HepG2 (cell line): Measurements from ENCODE around the gene OSR1. TPM values are rescaled to one million over a fixed set of nuclear protein-coding genes. Genes with fewer than 3 reads are reported as not detected.

Experiments used
- ATAC-seq: fragments of 200-7000 bp; cut with Tn5 transposase; 3 replicates; pipeline ENCODE4 v1.9.1; 2020; ENCODE audit warnings: mild to moderate bottlenecking, moderate library complexity
- BruUV-seq: library from RNA; stranded (reverse); fragments of 400-500 nt; replicated peaks from 2 replicates; lab custom pipeline; 2021; lab: Mats Ljungman, UMichigan
- CTCF ChIA-PET: fragments of 300-600 bp; formaldehyde crosslinking; extraction: SDS; loops from one replicate; lab custom pipeline; 2021; ENCODE audit warnings: low total read pairs, inconsistent platforms, low intra/inter-chr PET ratio; lab: Yijun Ruan, JAX
- POLR2A ChIA-PET: fragments of 350-600 bp; sonication (Branson Sonifier 250); formaldehyde crosslinking; loops from one replicate; lab custom pipeline; 2020; ENCODE audit warnings: antibody characterized with exemption, inconsistent platforms; lab: Yijun Ruan, JAX
- DNase-seq: peaks from one replicate; pipeline ENCODE4 v3.0.0-alpha.2; 2015; ENCODE audit warnings: low spot score
- FAIRE-seq: peaks from 3 replicates; lab custom pipeline; 2011; peaks lifted over from hg19 to GRCh38; lab: Jason Lieb, UNC
- H2AFZ ChIP-seq: one replicate; pipeline ENCODE4 v1.6.1; 2011; ENCODE audit warnings: low read length, inconsistent platforms
- H3K27ac ChIP-seq: fragments of 300-600 bp; 3 replicates; pipeline ENCODE4 v1.8.0; 2011; ENCODE audit warnings: mixed run types, mild to moderate bottlenecking, mixed read lengths, low read length, inconsistent platforms; ENCODE audit not compliant: insufficient read depth; ENCODE audit errors: extremely low read length
- H3K27me3 ChIP-seq, 2 experiments: fragments of 200-600 bp in 1 of 2; 2 replicates in 1 of 2; 3 replicates in 1 of 2; pipeline versions ENCODE4 v1.6.0 to v1.8.0; 2011; ENCODE audit warnings: low read length in 2 of 2, mild to moderate bottlenecking in 2 of 2, moderate library complexity in 2 of 2, inconsistent platforms in 1 of 2; ENCODE audit not compliant: insufficient read depth in 2 of 2, control insufficient read depth in 1 of 2
- H3K36me3 ChIP-seq, 2 experiments: fragments of 200-600 bp in 1 of 2; replicated peaks in 1 of 2; 2 replicates in 1 of 2; 3 replicates in 1 of 2; pipeline versions ENCODE4 v1.5.1 to v1.8.0; 2011; ENCODE audit warnings: low read length in 2 of 2, inconsistent platforms in 1 of 2; ENCODE audit not compliant: insufficient read depth in 2 of 2, control insufficient read depth in 1 of 2
- H3K4me1 ChIP-seq: 2 replicates; pipeline ENCODE4 v1.5.1; 2012; ENCODE audit warnings: low read length, inconsistent platforms; ENCODE audit not compliant: insufficient read depth
- H3K4me2 ChIP-seq: 2 replicates; pipeline ENCODE4 v1.6.0; 2011; ENCODE audit warnings: low read depth, low read length, inconsistent platforms
- H3K4me3 ChIP-seq, 3 experiments: fragments of 200-600 bp in 1 of 3; sonication (generic), shearing (Covaris generic) in 1 of 3; replicated peaks in 1 of 3; 2 replicates each; pipeline ENCODE4 v1.5.1; 2011 to 2016; ENCODE audit warnings: low read length in 3 of 3, inconsistent platforms in 2 of 3, low read depth in 2 of 3, mild to moderate bottlenecking in 2 of 3, control low read depth in 1 of 3, mixed read lengths in 1 of 3; ENCODE audit not compliant: insufficient read depth in 1 of 3
- H3K79me2 ChIP-seq: one replicate; pipeline ENCODE4 v1.6.1; 2011; ENCODE audit warnings: low read length, inconsistent platforms; ENCODE audit not compliant: insufficient read depth
- H3K9ac ChIP-seq: 2 replicates; pipeline ENCODE4 v1.6.0; 2011; ENCODE audit warnings: mild to moderate bottlenecking, low read depth, low read length, inconsistent platforms; ENCODE audit not compliant: insufficient read depth
- H3K9me3 ChIP-seq: 2 replicates; pipeline ENCODE4 v1.5.1; 2012; ENCODE audit warnings: mild to moderate bottlenecking, low read length
- H4K20me1 ChIP-seq: 2 replicates; pipeline ENCODE4 v1.6.0; 2011; ENCODE audit warnings: inconsistent platforms, mild to moderate bottlenecking, low read length, moderate library complexity; ENCODE audit not compliant: insufficient read depth
- AGO1 ChIP-seq: fragments of 200-400 bp; formaldehyde crosslinking; IDR thresholded peaks from 2 replicates; pipeline ENCODE4 v1.6.1; 2017; ENCODE audit warnings: mild to moderate bottlenecking, low read depth, low read length, moderate library complexity; ENCODE audit not compliant: poor library complexity, severe bottlenecking
- CBFB ChIP-seq: sonication (generic); formaldehyde crosslinking; IDR thresholded peaks from 2 replicates; pipeline ENCODE4 v1.4.0; 2020; ENCODE audit warnings: missing genetic modification reagents
- DDIT3 ChIP-seq: sonication (generic); formaldehyde crosslinking; IDR thresholded peaks from 2 replicates; pipeline ENCODE4 v1.4.0; 2020; ENCODE audit warnings: mild to moderate bottlenecking, missing genetic modification reagents
- FOXA1 ChIP-seq, 2 experiments: fragments of 450-650 bp in 1 of 2; sonication (generic) in 1 of 2; formaldehyde crosslinking in 1 of 2; IDR thresholded peaks; 2 replicates each; pipeline versions ENCODE4 v1.4.0 to v1.6.1; 2016 to 2020; ENCODE audit warnings: missing genetic modification reagents in 1 of 2
- FOXK1 ChIP-seq: sonication (generic); formaldehyde crosslinking; IDR thresholded peaks from 2 replicates; pipeline ENCODE4 v1.4.0; 2020; ENCODE audit warnings: low read depth, missing genetic modification reagents, borderline replicate concordance
- MTF1 ChIP-seq: sonication (generic); formaldehyde crosslinking; IDR thresholded peaks from 2 replicates; pipeline ENCODE4 v1.5.0; 2020; ENCODE audit warnings: missing genetic modification reagents
- MXD1 ChIP-seq: sonication (generic); formaldehyde crosslinking; IDR thresholded peaks from 2 replicates; pipeline ENCODE4 v1.4.0; 2020; ENCODE audit warnings: mild to moderate bottlenecking, missing genetic modification reagents
- NFRKB ChIP-seq: fragments of 450-650 bp; IDR thresholded peaks from 2 replicates; pipeline ENCODE4 v1.6.1; 2017
- SALL1 ChIP-seq: sonication (generic); formaldehyde crosslinking; IDR thresholded peaks from 2 replicates; pipeline ENCODE4 v1.8.0; 2022; ENCODE audit warnings: mild to moderate bottlenecking, missing genetic modification reagents
- TEAD2 ChIP-seq: sonication (generic); formaldehyde crosslinking; IDR thresholded peaks from 2 replicates; pipeline ENCODE4 v1.9.0; 2021; ENCODE audit warnings: missing genetic modification reagents
- TP53 ChIP-seq: sonication (generic); formaldehyde crosslinking; conservative IDR thresholded peaks from 2 replicates; pipeline ENCODE4 v1.4.0; 2020; ENCODE audit warnings: missing genetic modification reagents
- ZBTB7A ChIP-seq: sonication (generic); formaldehyde crosslinking; IDR thresholded peaks from 2 replicates; pipeline ENCODE4 v1.8.0; 2022; ENCODE audit warnings: mild to moderate bottlenecking, missing genetic modification reagents
- ZNF292 ChIP-seq: sonication (generic); formaldehyde crosslinking; IDR thresholded peaks from 2 replicates; pipeline ENCODE4 v1.8.1; 2022; ENCODE audit warnings: mild to moderate bottlenecking, low read depth, missing genetic modification reagents, borderline replicate concordance
- ZNF333 ChIP-seq: sonication (generic); formaldehyde crosslinking; IDR thresholded peaks from 2 replicates; pipeline ENCODE4 v1.4.0; 2020; ENCODE audit warnings: mild to moderate bottlenecking, missing genetic modification reagents, borderline replicate concordance
- ZNF546 ChIP-seq: sonication (generic); formaldehyde crosslinking; conservative IDR thresholded peaks from 2 replicates; pipeline ENCODE4 v1.8.1; 2023; ENCODE audit warnings: mild to moderate bottlenecking, missing genetic modification reagents
- WGBS: methylation state at CpG from one replicate; pipeline ENCODE4 v1.1.6; 2017; ENCODE audit warnings: low lambda C conversion rate; 5-methylcytosine and 5-hydroxymethylcytosine counted together
- in situ Hi-C: cut with HindIII; loops from 2 replicates; pipeline ENCODE4 v1.10.0; 2017; ENCODE audit warnings: low pct_unique_long_range_greater_than_20kb; ENCODE audit not compliant: extremely low pct_ligation_motif_present
- intact Hi-C: fragments of 100-400 bp; cut with micrococcal nuclease; formaldehyde crosslinking; loops from one replicate; pipeline ENCODE4 v1.10.0; 2022; ENCODE audit not compliant: unreplicated experiment
- polyA plus RNA-seq, 8 experiments: library from polyadenylated mRNA; depleted of rRNA in 3 of 8; stranded (reverse) in 7 of 8; unstranded in 1 of 8; fragments of >200 nt; fragmentation: Illumina TruSeq in 4 of 8; extraction: Trizol in 4 of 8; gene quantifications; 2 replicates each; pipeline versions ENCODE4 v1.2.1 to v1.2.3, GENCODE V29; 2011 to 2016; ENCODE audit warnings: low read depth in 4 of 8, missing spikeins in 1 of 8, mixed read lengths in 1 of 8; ENCODE audit not compliant: insufficient read depth in 1 of 8
- total RNA-seq, 5 experiments: library from RNA; depleted of rRNA; stranded (reverse); fragments of >200 nt; fragmentation: Illumina TruSeq; extraction: Trizol; gene quantifications; 2 replicates each; pipeline ENCODE4 v1.2.3, GENCODE V29; 2016; ENCODE audit warnings: low read depth in 1 of 5

OSR1 gene
- total and polyA plus RNA-seq, 2 of the 13 experiments (the other 11 are each of a cell fraction or from before 2014, with no cell fraction given): 0.63 to 1.1 TPM

GRCh38 chr2:19348692-19349091 is 9.7 kb downstream of the OSR1 start:
- Histone ChIP-seq H3K9me3 (no peaks in the 10 kb centered on the region), H3K4me3 (peak overlapping the region; percentile 80 to 93 (median 86); a peak in 4 of 6 replicates), H3K27ac (no peak overlapping the region), H3K79me2 (peaks cover 12% of the 10 kb centered on the region), H3K9ac (peak overlapping the region; percentile 91), H3K4me2 (peak overlapping the region; percentile 87), H2AFZ (no peak overlapping the region), H4K20me1 (no peaks in the 10 kb centered on the region), H3K4me1 (peaks cover 27% of the 10 kb centered on the region), H3K36me3 (no peaks in the 10 kb centered on the region), H3K27me3 (no peaks in the 10 kb centered on the region; a peak in 1 of 5 replicates)
- no peak for DNase-seq
- peak; percentile 1; the same call in 2 of the 3 replicates for ATAC-seq
- FAIRE-seq: no peak
- 92% methylated on average over 8 of the region's 8 CpGs for WGBS
- intact Hi-C loops: loop anchor here (1.0 to 2.0 kb wide), 3 partner anchors 328 to 515 kb away; no protein-coding TSS in a partner anchor
- POLR2A ChIA-PET: interaction anchor here (0.7 to 2.6 kb wide), 6 partner anchors 11 to 788 kb away, joined by 3 to 55 read pairs (median 5); partner anchors contain the start of genes OSR1 and RDH14
- CTCF ChIA-PET: interaction anchor here (2.1 kb wide), 1 partner anchor 514 kb away, joined by 6 read pairs; no protein-coding TSS in a partner anchor
- BruUV-seq: no TSS peak
- in situ Hi-C loops: no loop called here
- TF ChIP-seq FOXK1 (CRISPR knock-in tag) (0 out of 2 replicates have a peak, but pooled peaks have one; percentile 12), ZNF292 (0 out of 2 replicates have a peak, but pooled peaks have one; percentile 1), DDIT3 (no peak)

- peak overlapping the region; percentile 66 for H2AFZ ChIP-seq
- in situ Hi-C loops (no loop called here), intact Hi-C loops (loop anchor here (1.0 to 2.0 kb wide), 2 partner anchors 327 to 515 kb away; no protein-coding TSS in a partner anchor)
- WGBS: 4% methylated on average over 53 of the region's 76 CpGs
- H3K27ac ChIP-seq: peak overlapping the region; percentile 69
- DNase-seq: peak; percentile 92
- no peaks in the 10 kb centered on the region for H4K20me1 ChIP-seq
- H3K79me2 ChIP-seq: peaks cover 12% of the 10 kb centered on the region
- ATAC-seq: peak; percentile 87
- peak overlapping the region; percentile 80 to 93 (median 86) for H3K4me3 ChIP-seq
- H3K36me3 ChIP-seq: no peaks in the 10 kb centered on the region
- H3K27me3 ChIP-seq: no peaks in the 10 kb centered on the region; a peak in 1 of 5 replicates
- CTCF ChIA-PET: no interaction called here
- peak overlapping the region; percentile 91 for H3K9ac ChIP-seq
- no peak for FAIRE-seq
- H3K4me2 ChIP-seq: peak overlapping the region; percentile 87
- H3K4me1 ChIP-seq: peaks cover 27% of the 10 kb centered on the region
- BruUV-seq: TSS peak; percentile 96
- no peaks in the 10 kb centered on the region for H3K9me3 ChIP-seq
- POLR2A ChIA-PET: interaction anchor here (0.7 to 2.6 kb wide), 18 partner anchors 11 to 788 kb away, joined by 3 to 55 read pairs (median 4); partner anchors contain the start of genes OSR1 and RDH14
- TF ChIP-seq ZBTB7A (CRISPR knock-in tag): peak; percentile 55
- peak; percentile 22; the same call in 1 of the 2 replicates for TF ChIP-seq TP53
- TF ChIP-seq CBFB (CRISPR knock-in tag): peak; percentile 74
- peak; percentile 96 for TF ChIP-seq ZNF546
- TF ChIP-seq SALL1: peak; percentile 93
- 0 out of 2 replicates have a peak, but pooled peaks have one; percentile 17 for TF ChIP-seq TEAD2 (CRISPR knock-in tag)
- no peak for TF ChIP-seq NFRKB
- TF ChIP-seq MTF1: peak; percentile 35; the same call in 1 of the 2 replicates
- TF ChIP-seq AGO1: peak; percentile 81
- TF ChIP-seq MXD1 (CRISPR knock-in tag): peak; percentile 85
- peak; percentile 90; the same call in 1 of the 2 replicates for TF ChIP-seq ZNF333
- no peak for TF ChIP-seq FOXA1 (IDR thresholded peaks at IDR 0.05)
- TF ChIP-seq FOXA1 (CRISPR knock-in tag; IDR thresholded peaks at IDR 0.05): no peak
These were observed 10.5 kb downstream of the OSR1 start for GRCh38 chr2:19347619-19348562.
